CD4-positive, alpha-beta T cell treated with Interleukin-1 beta for 1 hour (primary cell): ENCODE measurements around the gene ITPR3.
"Not testable (repeated sequence)": the region's sequence is repeated elsewhere in the genome, so short reads cannot be mapped to it uniquely, and the experiment has no call there.

ENCODE experiments used
- DNase-seq, 2 donors: peaks; one replicate each; pipeline ENCODE4 v3.0.0-alpha.2; 2020 to 2022

Gene ITPR3

DNA sequence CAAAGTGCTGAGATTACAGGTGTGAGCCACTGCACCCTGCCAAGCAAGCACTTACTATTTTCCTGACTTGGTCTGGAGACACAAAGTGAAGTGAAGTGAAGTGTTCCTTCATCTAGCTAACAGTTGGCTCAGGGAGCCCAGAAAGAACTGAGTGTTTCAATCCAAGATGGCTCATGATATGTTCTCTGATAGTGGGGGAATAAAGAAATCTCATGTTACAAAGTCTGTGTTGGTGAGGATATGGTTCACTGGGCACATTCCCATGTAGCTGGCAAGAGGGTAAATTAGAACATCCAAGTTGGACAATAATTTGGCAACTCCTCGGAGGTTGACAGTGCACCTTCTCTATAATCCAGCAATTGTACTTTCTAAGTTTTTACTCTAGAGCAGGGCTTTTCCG lies 5.0 kb upstream of the ITPR3 start:
- no peak for DNase-seq

DNA sequence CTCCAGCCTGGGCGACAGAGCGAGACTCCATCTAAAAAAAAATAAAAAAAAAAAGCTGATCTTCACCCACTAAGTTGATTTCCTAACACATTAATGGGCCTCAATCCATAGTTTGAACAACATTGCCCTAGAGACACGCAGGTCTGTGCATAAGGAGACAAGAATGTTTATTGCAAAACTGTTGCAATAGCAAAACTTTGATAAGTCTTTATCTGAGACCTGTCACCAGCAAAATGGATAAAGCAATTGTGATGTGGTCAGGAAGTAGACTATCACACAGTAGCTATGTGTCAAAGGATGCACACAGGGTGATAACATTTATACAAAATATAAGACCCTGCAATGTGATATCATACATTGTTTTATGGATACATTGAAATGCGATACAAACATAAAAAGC lies 4.2 kb upstream of the ITPR3 start:
- no peak for DNase-seq

- no peak for DNase-seq
Observed at GRCh38 chr6:33619166-33619840, 1.8 kb upstream of the ITPR3 start.

GRCh38 chr6:33620158-33620855 lies 815 bp upstream of the ITPR3 start:
- DNase-seq: peak; percentile 13 to 29

DNA sequence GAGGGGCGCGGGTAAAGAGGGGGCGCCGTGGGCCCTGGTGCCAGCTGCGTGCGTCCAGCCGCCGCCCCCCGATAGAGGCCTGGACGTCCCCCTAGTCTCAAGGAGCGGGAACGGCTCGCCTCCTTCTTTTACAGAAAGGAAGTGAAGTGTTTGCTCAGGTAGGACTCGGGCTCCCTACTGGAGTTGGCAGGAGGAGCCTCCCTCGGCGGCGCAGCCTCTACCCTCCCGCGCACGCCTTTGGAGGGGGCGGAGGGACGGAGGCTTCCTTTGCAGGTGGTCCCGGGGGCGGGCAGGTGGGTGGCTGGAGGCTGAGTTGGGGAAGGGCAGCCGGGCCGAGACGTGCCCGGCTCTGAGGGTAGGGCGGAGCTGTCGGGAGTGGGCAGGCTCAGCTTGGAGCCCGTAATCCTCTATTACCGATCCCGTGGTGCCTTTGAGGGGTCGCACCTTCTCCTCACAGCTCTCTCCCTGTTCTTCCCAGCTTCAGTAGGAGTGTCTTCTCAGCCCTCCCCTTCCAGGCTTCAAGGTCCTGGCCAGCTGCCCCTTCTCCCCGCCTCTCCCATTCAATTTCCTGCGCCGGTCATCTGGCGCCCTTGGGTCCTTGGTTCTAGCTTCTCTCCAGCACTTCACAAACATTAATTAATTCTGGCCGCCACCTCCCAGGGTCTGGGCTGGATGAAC lies 728 bp downstream of the ITPR3 start:
- peak; percentile 15 to 25 for DNase-seq

GRCh38 chr6:33622456-33623431 lies 1.6 kb downstream of the ITPR3 start:
- DNase-seq: no peak

GRCh38 chr6:33623895-33624381 lies 2.8 kb downstream of the ITPR3 start:
- DNase-seq: no peak

GRCh38 chr6:33624856-33625255 lies 3.7 kb downstream of the ITPR3 start:
- no peak for DNase-seq

DNA sequence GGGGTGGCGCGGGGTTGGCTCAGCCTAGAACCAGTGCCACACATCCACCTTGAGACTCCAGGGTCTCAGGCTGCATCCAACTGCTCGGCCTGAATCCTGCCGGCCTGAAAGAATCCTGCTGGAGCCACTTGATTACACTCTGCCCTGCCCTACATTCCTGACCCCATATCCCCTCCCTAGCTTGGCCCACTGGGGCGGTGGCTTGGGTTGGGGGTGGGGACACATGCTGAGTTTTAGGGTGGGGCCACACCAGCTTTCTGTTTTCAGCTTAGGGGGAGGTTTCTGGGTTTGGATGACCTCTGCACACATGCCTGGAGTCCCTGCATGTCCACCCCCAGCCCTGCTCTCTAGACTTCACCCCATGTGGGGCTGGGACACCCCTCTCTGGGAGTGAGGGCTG lies 6.8 kb downstream of the ITPR3 start:
- DNase-seq: no peak

DNA sequence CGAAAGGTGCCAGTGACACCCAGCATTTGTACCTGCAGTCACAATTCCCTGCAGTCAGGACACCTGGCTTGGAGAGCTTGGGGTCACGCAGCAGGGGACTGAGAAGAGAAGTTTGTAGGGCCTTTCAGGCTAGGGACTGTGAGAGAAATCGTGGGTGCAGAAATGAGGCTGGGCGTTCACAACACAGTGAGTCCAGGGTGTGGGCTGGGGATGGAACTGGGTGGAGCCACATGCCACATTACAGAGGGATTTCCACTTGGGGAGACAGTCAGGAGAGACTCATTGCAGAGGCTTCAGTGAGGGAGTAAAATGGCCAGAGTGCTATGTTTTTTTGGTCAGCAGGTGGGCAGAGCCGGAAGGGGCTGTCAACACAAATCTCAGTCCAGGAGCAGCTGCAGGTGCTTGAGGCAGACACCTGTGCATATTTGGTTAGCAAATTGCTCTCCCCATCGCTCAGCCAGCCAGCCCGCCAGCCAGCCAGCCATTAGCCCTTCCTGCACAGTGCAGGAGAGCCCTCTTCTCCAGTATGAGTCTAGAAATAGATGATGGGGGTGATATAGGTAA lies 7.4 kb downstream of the ITPR3 start:
- DNase-seq: no peak

DNA sequence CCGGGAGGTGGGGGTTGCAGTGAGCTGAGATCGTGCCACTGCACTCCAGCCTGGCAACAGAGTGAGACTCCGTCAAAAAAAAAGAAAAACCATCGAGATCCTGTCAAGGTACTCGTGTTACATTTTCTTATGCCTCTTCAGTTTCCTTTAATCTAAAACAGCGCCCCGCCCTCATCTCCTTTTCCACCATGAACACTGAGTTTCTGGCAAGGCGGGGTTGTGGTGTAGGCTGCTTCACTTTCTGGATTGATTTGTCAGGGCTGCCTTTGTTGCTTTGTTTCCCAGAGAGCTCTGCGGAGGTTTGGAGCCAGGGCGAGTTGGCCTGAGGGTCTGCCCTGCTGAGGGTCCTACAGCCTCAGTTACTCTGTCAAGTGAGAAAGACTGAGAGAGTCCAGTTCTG lies 8.9 kb downstream of the ITPR3 start:
- no peak for DNase-seq

GRCh38 chr6:33631521-33631920 lies 10.4 kb downstream of the ITPR3 start:
- DNase-seq: not testable (repeated sequence)

GRCh38 chr6:33631971-33632557 lies 10.9 kb downstream of the ITPR3 start:
- DNase-seq: no peak

DNA sequence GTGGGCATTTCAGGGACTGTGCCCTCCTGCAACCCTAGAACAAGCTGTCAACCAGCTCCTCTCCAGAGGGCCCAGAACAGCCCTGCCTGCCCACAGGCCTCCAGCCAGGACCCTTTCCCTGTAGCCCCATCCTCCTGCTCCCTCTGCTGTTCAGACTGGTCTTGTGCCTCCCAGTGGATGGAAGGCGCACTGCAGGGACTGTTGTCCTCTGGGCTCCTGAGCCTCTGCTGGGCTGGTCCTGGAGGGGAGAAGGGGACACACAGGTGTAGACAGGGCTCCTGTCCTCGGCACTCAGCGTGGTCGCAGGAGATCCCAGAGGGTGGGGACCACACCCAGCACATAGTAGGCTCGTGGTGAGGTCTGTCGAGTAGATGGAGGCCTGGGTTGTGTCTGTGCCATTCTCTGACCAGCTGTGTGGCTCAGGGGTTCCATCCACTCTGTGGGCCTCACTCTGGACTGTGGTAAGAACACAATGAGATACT lies 11.5 kb downstream of the ITPR3 start:
- peak; percentile 51 to 57 for DNase-seq

DNA sequence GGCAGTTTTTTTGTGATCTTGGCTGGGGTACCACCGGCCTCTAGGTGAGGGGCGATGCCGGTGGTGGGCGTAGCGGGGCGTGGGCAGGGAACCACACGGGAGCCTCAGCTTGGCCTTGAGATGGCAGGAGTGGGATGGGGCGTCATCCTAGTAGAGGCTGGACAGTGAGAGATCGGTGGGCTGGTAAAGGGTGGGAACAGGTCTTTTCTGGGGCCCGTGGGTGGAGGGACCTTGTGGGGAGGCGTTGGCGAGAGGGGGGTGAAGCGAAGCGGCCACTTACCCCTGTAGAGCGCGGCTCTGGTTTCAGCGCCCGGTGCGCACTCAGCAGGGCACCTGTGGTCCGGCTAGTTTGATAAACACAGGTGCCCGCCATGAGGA lies 12.0 kb downstream of the ITPR3 start:
- no peak for DNase-seq

GRCh38 chr6:33633462-33634158 lies 12.5 kb downstream of the ITPR3 start:
- peak; percentile 72 to 75 for DNase-seq

DNA sequence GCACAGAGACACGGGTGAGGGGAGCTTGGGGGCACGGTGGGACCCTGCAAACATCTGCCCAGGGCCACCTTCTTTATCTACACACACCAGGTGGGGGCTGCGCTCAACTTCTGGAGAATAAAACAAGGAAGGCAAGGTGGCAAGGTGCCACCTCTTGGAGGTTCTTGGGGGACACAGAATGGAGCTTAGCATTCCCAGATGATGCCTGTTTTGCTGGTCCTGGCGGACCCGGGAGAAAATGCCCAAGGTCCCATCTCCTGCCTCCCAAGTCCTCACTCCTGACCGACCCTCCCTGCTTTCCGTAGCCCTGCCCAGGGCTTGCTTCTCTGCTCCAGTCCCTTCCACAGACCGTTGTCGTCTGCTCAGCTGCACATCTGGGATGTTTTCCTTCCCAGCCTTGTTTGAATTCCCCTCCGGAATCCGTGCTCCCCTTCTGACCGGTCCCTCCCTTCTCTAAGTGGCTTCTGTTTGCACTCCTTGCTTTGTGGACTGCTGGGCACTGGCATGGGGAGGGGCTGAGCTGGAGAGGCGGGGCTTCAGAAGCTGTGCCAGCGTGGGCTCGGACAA lies 13.1 kb downstream of the ITPR3 start:
- DNase-seq: no peak

- DNase-seq: no peak
Observed at GRCh38 chr6:33634946-33635345, 13.8 kb downstream of the ITPR3 start.

DNA sequence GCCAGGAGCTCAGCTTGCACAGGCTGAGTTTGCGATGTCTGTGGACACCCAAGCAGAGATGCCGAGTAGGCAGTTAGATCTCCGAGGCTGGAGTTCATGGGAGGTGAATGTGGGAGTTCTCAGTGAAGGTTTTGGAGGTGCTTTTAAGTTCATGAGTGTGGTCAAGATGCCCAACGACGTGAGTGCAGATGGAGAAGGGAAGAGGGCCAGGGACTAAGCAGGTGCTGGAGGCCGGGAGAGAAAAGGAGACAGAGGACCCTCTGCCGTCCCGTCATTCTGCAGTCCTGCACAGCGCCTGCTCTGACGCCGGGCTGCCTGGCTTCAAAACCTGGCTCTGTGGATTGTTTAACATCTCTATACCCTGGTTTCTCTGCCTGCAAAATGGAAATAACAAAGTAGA lies 15.5 kb downstream of the ITPR3 start:
- DNase-seq: no peak

- DNase-seq: no peak
Observed at GRCh38 chr6:33638556-33638955, 17.4 kb downstream of the ITPR3 start.

DNA sequence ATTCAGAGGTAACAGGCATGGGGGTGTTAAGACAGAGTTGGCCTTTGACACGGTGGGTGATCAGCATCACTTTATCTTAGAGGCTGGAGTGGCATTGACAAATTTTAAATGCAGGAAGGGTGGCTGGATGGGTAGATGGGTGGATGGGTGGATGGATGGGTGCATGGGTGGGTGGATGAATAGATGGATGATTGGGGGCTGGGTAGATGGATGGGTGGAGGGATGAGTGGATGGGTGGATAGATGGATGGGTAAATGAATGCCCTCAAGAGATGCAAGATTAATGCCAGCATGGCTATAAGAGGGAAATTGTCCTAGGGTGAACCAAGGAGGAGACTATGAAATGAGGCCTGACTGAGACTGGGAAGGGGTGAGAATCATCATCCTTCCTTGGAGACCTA lies 18.4 kb downstream of the ITPR3 start:
- DNase-seq: no peak
